T-helper 17 cell (primary cell): ENCODE data around the gene SLC14A1. TPM values are rescaled to one million over a fixed set of nuclear protein-coding genes. Genes with fewer than 3 reads are reported as not detected.
A peak's percentile ranks its signal among the peaks of the same experiment; 100 is the strongest.

ENCODE experiments used
- ATAC-seq: fragments of 150-1000 bp; cut with Tn5 transposase; 2 replicates; pipeline ENCODE4 v1.10.0; 2021; ENCODE audit warnings: mild to moderate bottlenecking, moderate library complexity
- DNase-seq, 3 donors: peaks; one replicate each; pipeline versions ENCODE4 v3.0.0 to v3.0.0-alpha.2; 2020 to 2021
- H3K9me3 ChIP-seq: one replicate; pipeline ENCODE4 v1.7.0; 2013; ENCODE audit warnings: low read length, mild to moderate bottlenecking; ENCODE audit not compliant: control insufficient read depth, poor library complexity, severe bottlenecking
- H3K27ac Mint-ChIP-seq: one replicate; pipeline ENCODE4 v1.8.0; 2022; ENCODE audit warnings: mild to moderate bottlenecking, moderate library complexity, mixed read lengths
- H3K27me3 Mint-ChIP-seq: one replicate; pipeline ENCODE4 v1.8.0; 2022; ENCODE audit warnings: mixed read lengths
- H3K36me3 Mint-ChIP-seq: one replicate; pipeline ENCODE4 v1.8.0; 2022; ENCODE audit warnings: low read depth, mixed read lengths
- H3K4me1 Mint-ChIP-seq: one replicate; pipeline ENCODE4 v1.8.0; 2022; ENCODE audit warnings: mild to moderate bottlenecking, mixed read lengths
- H3K4me3 Mint-ChIP-seq: one replicate; pipeline ENCODE4 v1.8.0; 2022; ENCODE audit warnings: mild to moderate bottlenecking, moderate library complexity, mixed read lengths
- total RNA-seq, 4 donors: library from RNA in 2 of 4; stranded (reverse) in 2 of 4; gene quantifications; one replicate each; pipeline ENCODE4 v1.2.3 and lab custom pipeline; 2022 to 2026

SLC14A1 gene
- total RNA-seq = 1 to 10 TPM; 8.0 to 9.8 TPM
- 1.7 to 16.4 reads per million in 2 donors for total RNA-seq (lab: John Stamatoyannopoulos, UW)

- H3K4me1 Mint-ChIP-seq = peaks cover 3% of the 10 kb centered on the region
- peaks cover 5% of the 10 kb centered on the region for H3K27me3 Mint-ChIP-seq
- H3K27ac Mint-ChIP-seq = no peak within 1 kb of the TSS
- no peaks in the 10 kb centered on the region for H3K9me3 ChIP-seq
- no peak for ATAC-seq
- peaks cover 2% of the 10 kb centered on the region for H3K36me3 Mint-ChIP-seq
- no peak for DNase-seq
- no peak within 1 kb of the TSS for H3K4me3 Mint-ChIP-seq
Measured at GRCh38 chr18:45723567-45724355, at the start of gene SLC14A1. TSS of gene SLC14A1 (plus strand) at chr18:45724181. CDS start at chr18:45730321, 6,140 bp downstream.

GRCh38 chr18:45677276-45677807 is 46.6 kb upstream of the SLC14A1 start:
- no peak overlapping the region for H3K27ac Mint-ChIP-seq

GRCh38 chr18:45678441-45678840 is 45.5 kb upstream of the SLC14A1 start:
- DNase-seq (no peak), ATAC-seq (no peak)
- Mint-ChIP-seq H3K36me3 (no peaks in the 10 kb centered on the region), H3K27ac (peak overlapping the region; percentile 78), H3K4me1 (peaks cover 17% of the 10 kb centered on the region), H3K4me3 (no peak overlapping the region), H3K27me3 (no peaks in the 10 kb centered on the region)
- H3K9me3 ChIP-seq = no peaks in the 10 kb centered on the region

More at GRCh38 chr18:45677276-45677807, 46.6 kb upstream of the SLC14A1 start:
- Mint-ChIP-seq H3K36me3 (no peaks in the 10 kb centered on the region), H3K4me3 (no peak overlapping the region), H3K27me3 (no peaks in the 10 kb centered on the region), H3K4me1 (peaks cover 12% of the 10 kb centered on the region)
- DNase-seq (no peak), ATAC-seq (no peak)
- no peaks in the 10 kb centered on the region for H3K9me3 ChIP-seq

GRCh38 chr18:45678850-45679249 is 45.1 kb upstream of the SLC14A1 start:
- H3K9me3 ChIP-seq = no peaks in the 10 kb centered on the region
- Mint-ChIP-seq H3K27ac (peak overlapping the region; percentile 78), H3K4me1 (peaks cover 16% of the 10 kb centered on the region), H3K27me3 (no peaks in the 10 kb centered on the region), H3K4me3 (no peak overlapping the region), H3K36me3 (no peaks in the 10 kb centered on the region)
- no peak for DNase-seq
- no peak for ATAC-seq

- peaks cover 27% of the 10 kb centered on the region for H3K4me1 Mint-ChIP-seq
- no peak overlapping the region for H3K4me3 Mint-ChIP-seq
- H3K27ac Mint-ChIP-seq = no peak overlapping the region
- H3K27me3 Mint-ChIP-seq = no peaks in the 10 kb centered on the region
- no peak for ATAC-seq
- no peaks in the 10 kb centered on the region for H3K36me3 Mint-ChIP-seq
- no peak for DNase-seq
- no peaks in the 10 kb centered on the region for H3K9me3 ChIP-seq
Measured at GRCh38 chr18:45680066-45680690, 43.8 kb upstream of the SLC14A1 start.

GRCh38 chr18:45682181-45682580 is 41.8 kb upstream of the SLC14A1 start:
- ATAC-seq = no peak
- Mint-ChIP-seq H3K27me3 (no peaks in the 10 kb centered on the region), H3K27ac (no peak overlapping the region), H3K36me3 (no peaks in the 10 kb centered on the region), H3K4me3 (no peak overlapping the region), H3K4me1 (peaks cover 44% of the 10 kb centered on the region)
- DNase-seq = no peak
- H3K9me3 ChIP-seq = no peaks in the 10 kb centered on the region

- ATAC-seq = no peak
- peaks cover 57% of the 10 kb centered on the region for H3K4me1 Mint-ChIP-seq
- no peaks in the 10 kb centered on the region for H3K9me3 ChIP-seq
- DNase-seq = no peak
- no peaks in the 10 kb centered on the region for H3K27me3 Mint-ChIP-seq
- H3K4me3 Mint-ChIP-seq = no peak overlapping the region
- peak overlapping the region; percentile 29 for H3K27ac Mint-ChIP-seq
- H3K36me3 Mint-ChIP-seq = no peaks in the 10 kb centered on the region
Measured at GRCh38 chr18:45684341-45685115, 39.5 kb upstream of the SLC14A1 start.

- Mint-ChIP-seq H3K4me3 (peak overlapping the region; percentile 97), H3K36me3 (no peaks in the 10 kb centered on the region), H3K27me3 (no peaks in the 10 kb centered on the region), H3K27ac (peak overlapping the region; percentile 94), H3K4me1 (peaks cover 62% of the 10 kb centered on the region)
- ATAC-seq = peak; percentile 91
- no peaks in the 10 kb centered on the region for H3K9me3 ChIP-seq
- peak in 2 of 3 donors; percentile 28 to 32 for DNase-seq
Measured at GRCh38 chr18:45686891-45687611, 36.9 kb upstream of the SLC14A1 start.

- Mint-ChIP-seq H3K4me3 (peak overlapping the region; percentile 97), H3K36me3 (no peaks in the 10 kb centered on the region), H3K27me3 (peaks cover 4% of the 10 kb centered on the region), H3K4me1 (peaks cover 59% of the 10 kb centered on the region), H3K27ac (peak overlapping the region; percentile 94)
- DNase-seq (no peak), ATAC-seq (peak; percentile 19)
- H3K9me3 ChIP-seq = no peaks in the 10 kb centered on the region
Measured at GRCh38 chr18:45687621-45688020, 36.4 kb upstream of the SLC14A1 start.

- peaks cover 5% of the 10 kb centered on the region for H3K27me3 Mint-ChIP-seq
- DNase-seq (no peak), ATAC-seq (no peak)
- peaks cover 59% of the 10 kb centered on the region for H3K4me1 Mint-ChIP-seq
- peak overlapping the region; percentile 94 for H3K27ac Mint-ChIP-seq
- no peaks in the 10 kb centered on the region for H3K9me3 ChIP-seq
- H3K36me3 Mint-ChIP-seq = no peaks in the 10 kb centered on the region
- H3K4me3 Mint-ChIP-seq = peak overlapping the region; percentile 97
Measured at GRCh38 chr18:45688113-45688512, 35.9 kb upstream of the SLC14A1 start.

- Mint-ChIP-seq H3K4me1 (peaks cover 57% of the 10 kb centered on the region), H3K36me3 (no peaks in the 10 kb centered on the region), H3K4me3 (peak overlapping the region; percentile 82), H3K27me3 (peaks cover 5% of the 10 kb centered on the region), H3K27ac (peak overlapping the region; percentile 94)
- peak in 1 of 3 donors; percentile 25 for DNase-seq
- H3K9me3 ChIP-seq = no peaks in the 10 kb centered on the region
- ATAC-seq = no peak
Measured at GRCh38 chr18:45688833-45689232, 35.1 kb upstream of the SLC14A1 start.

- H3K27ac Mint-ChIP-seq = peak overlapping the region; percentile 94
- no peaks in the 10 kb centered on the region for H3K9me3 ChIP-seq
- ATAC-seq = no peak
- H3K27me3 Mint-ChIP-seq = peaks cover 5% of the 10 kb centered on the region
- H3K4me1 Mint-ChIP-seq = peaks cover 53% of the 10 kb centered on the region
- no peak for DNase-seq
- no peak overlapping the region for H3K4me3 Mint-ChIP-seq
- H3K36me3 Mint-ChIP-seq = no peaks in the 10 kb centered on the region
Measured at GRCh38 chr18:45689396-45689795, 34.6 kb upstream of the SLC14A1 start.
